ENCODE results near the gene RPL29.

DNA sequence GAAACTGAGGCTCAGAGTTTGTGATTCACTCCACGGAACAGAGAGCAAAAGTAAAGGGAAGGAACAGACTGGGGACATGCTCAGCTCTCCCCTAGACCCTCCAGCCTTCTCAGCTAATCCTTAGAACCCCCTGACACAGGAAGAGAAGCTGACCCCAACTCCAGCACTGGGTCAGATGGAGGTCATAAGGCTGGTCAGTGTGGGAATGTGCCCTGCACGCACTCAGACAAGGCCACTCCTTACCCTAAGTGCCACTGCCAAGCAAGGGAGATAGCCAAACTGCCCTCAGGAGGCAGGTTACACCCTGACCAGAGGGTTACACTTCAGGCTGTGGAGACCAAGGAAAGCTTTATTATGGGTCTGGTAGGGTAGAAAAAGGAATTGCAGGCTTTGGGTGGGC, 1.2 kb downstream of the RPL29 start:
- TF ChIP-seq YY1 (IDR thresholded peaks at IDR 0.05; ENCODE audit: insufficient read depth, insufficient replicate concordance, low read depth, low read length) (no peak), KLF6 (CRISPR knock-in tag; IDR thresholded peaks at IDR 0.05) (no peak), JUN (CRISPR knock-in tag; IDR thresholded peaks at IDR 0.05) (no peak), MAFG (CRISPR knock-in tag; IDR thresholded peaks at IDR 0.05) (no peak), FOSL1 (CRISPR knock-in tag; IDR thresholded peaks at IDR 0.05; ENCODE audit: borderline replicate concordance) (no peak), SMAD9 (CRISPR knock-in tag; IDR thresholded peaks at IDR 0.05) (no peak), SP140L (CRISPR knock-in tag; IDR thresholded peaks at IDR 0.05; ENCODE audit: borderline replicate concordance) (no peak), CEBPB (IDR thresholded peaks at IDR 0.05; ENCODE audit: borderline replicate concordance, low read depth, low read length) (no peak), SIN3A (IDR thresholded peaks at IDR 0.05; ENCODE audit: borderline replicate concordance, low read depth, low read length) (no peak)
- TF ChIP-seq, protein P1, sequence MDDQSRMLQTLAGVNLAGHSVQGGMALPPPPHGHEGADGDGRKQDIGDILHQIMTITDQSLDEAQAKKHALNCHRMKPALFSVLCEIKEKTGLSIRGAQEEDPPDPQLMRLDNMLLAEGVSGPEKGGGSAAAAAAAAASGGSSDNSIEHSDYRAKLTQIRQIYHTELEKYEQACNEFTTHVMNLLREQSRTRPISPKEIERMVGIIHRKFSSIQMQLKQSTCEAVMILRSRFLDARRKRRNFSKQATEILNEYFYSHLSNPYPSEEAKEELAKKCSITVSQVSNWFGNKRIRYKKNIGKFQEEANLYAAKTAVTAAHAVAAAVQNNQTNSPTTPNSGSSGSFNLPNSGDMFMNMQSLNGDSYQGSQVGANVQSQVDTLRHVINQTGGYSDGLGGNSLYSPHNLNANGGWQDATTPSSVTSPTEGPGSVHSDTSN (CRISPR knock-in tag; IDR thresholded peaks at IDR 0.05; ENCODE audit: borderline replicate concordance), result no peak
- TF ChIP-seq, protein P2, sequence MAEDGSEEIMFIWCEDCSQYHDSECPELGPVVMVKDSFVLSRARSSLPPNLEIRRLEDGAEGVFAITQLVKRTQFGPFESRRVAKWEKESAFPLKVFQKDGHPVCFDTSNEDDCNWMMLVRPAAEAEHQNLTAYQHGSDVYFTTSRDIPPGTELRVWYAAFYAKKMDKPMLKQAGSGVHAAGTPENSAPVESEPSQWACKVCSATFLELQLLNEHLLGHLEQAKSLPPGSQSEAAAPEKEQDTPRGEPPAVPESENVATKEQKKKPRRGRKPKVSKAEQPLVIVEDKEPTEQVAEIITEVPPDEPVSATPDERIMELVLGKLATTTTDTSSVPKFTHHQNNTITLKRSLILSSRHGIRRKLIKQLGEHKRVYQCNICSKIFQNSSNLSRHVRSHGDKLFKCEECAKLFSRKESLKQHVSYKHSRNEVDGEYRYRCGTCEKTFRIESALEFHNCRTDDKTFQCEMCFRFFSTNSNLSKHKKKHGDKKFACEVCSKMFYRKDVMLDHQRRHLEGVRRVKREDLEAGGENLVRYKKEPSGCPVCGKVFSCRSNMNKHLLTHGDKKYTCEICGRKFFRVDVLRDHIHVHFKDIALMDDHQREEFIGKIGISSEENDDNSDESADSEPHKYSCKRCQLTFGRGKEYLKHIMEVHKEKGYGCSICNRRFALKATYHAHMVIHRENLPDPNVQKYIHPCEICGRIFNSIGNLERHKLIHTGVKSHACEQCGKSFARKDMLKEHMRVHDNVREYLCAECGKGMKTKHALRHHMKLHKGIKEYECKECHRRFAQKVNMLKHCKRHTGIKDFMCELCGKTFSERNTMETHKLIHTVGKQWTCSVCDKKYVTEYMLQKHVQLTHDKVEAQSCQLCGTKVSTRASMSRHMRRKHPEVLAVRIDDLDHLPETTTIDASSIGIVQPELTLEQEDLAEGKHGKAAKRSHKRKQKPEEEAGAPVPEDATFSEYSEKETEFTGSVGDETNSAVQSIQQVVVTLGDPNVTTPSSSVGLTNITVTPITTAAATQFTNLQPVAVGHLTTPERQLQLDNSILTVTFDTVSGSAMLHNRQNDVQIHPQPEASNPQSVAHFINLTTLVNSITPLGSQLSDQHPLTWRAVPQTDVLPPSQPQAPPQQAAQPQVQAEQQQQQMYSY (CRISPR knock-in tag; IDR thresholded peaks at IDR 0.05), result no peak

All from HepG2 (cell line).